Right atrium auricular region (tissue), 2 donors: ENCODE data around the gene NXNL1. TPM values are rescaled to one million over a fixed set of nuclear protein-coding genes. Genes with fewer than 3 reads are reported as not detected.

Source experiments
- DNase-seq: peaks from one replicate; pipeline ENCODE4 v3.0.0-alpha.2; 2019; ENCODE audit warnings: low spot score
- H3K27ac ChIP-seq, 2 donors: fragments of 200-600 bp; sonication (generic); 1 replicate in 1 of 2; 2 replicates in 1 of 2; pipeline ENCODE4 v1.5.1; 2016 to 2019
- H3K27me3 ChIP-seq, 2 donors: fragments of 200-600 bp; sonication (generic); one replicate each; pipeline versions ENCODE4 v1.5.1 to v1.6.0; 2017 to 2019
- H3K36me3 ChIP-seq: fragments of 200-600 bp; sonication (generic); one replicate; pipeline ENCODE4 v1.5.1; 2016
- H3K4me1 ChIP-seq, 2 donors: fragments of 200-600 bp; sonication (generic); one replicate each; pipeline versions ENCODE4 v1.5.1 to v1.6.0; 2017 to 2019
- H3K4me3 ChIP-seq, 2 donors: fragments of 200-600 bp; sonication (generic); 1 replicate in 1 of 2; 2 replicates in 1 of 2; pipeline ENCODE4 v1.5.1; 2017 to 2019; ENCODE audit warnings: mild to moderate bottlenecking in 1 of 2, moderate library complexity in 1 of 2
- H3K9me3 ChIP-seq, 2 donors: fragments of 200-600 bp; sonication (generic); one replicate each; pipeline ENCODE4 v1.5.1; 2019
- CTCF ChIP-seq, 2 donors: fragments of 200-600 bp; sonication (generic); IDR thresholded peaks; one replicate each; pipeline ENCODE4 v1.5.1; 2019; ENCODE audit warnings: antibody characterized with exemption in 2 of 2
- total RNA-seq, 2 donors: library from RNA; depleted of rRNA; stranded (reverse); fragments of >200 nt; gene quantifications; one replicate each; pipeline ENCODE4 v1.1.0, GENCODE V29; 2016

The NXNL1 gene
- total RNA-seq, 2 donors from 2014 or later = not detected

GRCh38 chr19:17448131-17448967 lies 12.4 kb downstream of the NXNL1 start, which contains the start of gene TMEM221:
Gene TMEM221, minus strand, starts transcription at chr19:17448668. Its CDS starts 206 bp downstream, at chr19:17448462.
- Histone ChIP-seq H3K4me3 (peak within 1 kb of the TSS; percentile 33 to 59), H3K27ac (no peak within 1 kb of the TSS), H3K36me3 (no peaks in the 10 kb centered on the region)

GRCh38 chr19:17447704-17448130 lies 13.0 kb downstream of the NXNL1 start:
- Histone ChIP-seq H3K4me1 (peaks cover 0 to 10% of the 10 kb centered on the region in 2 donors), H3K27ac (no peak overlapping the region), H3K9me3 (no peaks in the 10 kb centered on the region), H3K4me3 (peak overlapping the region in 1 of 2 donors; percentile 59), H3K36me3 (no peaks in the 10 kb centered on the region), H3K27me3 (no peaks in the 10 kb centered on the region)
- no peak for TF ChIP-seq CTCF (IDR thresholded peaks at IDR 0.05)
- no peak for DNase-seq

More at GRCh38 chr19:17448131-17448967, 12.4 kb downstream of the NXNL1 start, which contains the start of gene TMEM221:
- Histone ChIP-seq H3K27me3 (no peaks in the 10 kb centered on the region), H3K9me3 (no peaks in the 10 kb centered on the region), H3K4me1 (peaks cover 0 to 10% of the 10 kb centered on the region in 2 donors)
- DNase-seq = peak; percentile 66
- TF ChIP-seq CTCF (IDR thresholded peaks at IDR 0.05) = peak; percentile 46 to 68

GRCh38 chr19:17445526-17446165 lies 15.1 kb downstream of the NXNL1 start:
- peaks cover 0 to 10% of the 10 kb centered on the region in 2 donors for H3K4me1 ChIP-seq
- no peaks in the 10 kb centered on the region for H3K36me3 ChIP-seq
- DNase-seq = no peak
- H3K27ac ChIP-seq = no peak overlapping the region
- H3K4me3 ChIP-seq = no peak overlapping the region
- no peak for TF ChIP-seq CTCF (IDR thresholded peaks at IDR 0.05)
- no peaks in the 10 kb centered on the region for H3K9me3 ChIP-seq
- no peaks in the 10 kb centered on the region for H3K27me3 ChIP-seq

- DNase-seq = no peak
These were observed 19.3 kb downstream of the NXNL1 start for GRCh38 chr19:17441241-17442021.

More at GRCh38 chr19:17441241-17442021, 19.3 kb downstream of the NXNL1 start:
- no peak overlapping the region for H3K4me3 ChIP-seq
- peak; percentile 34 to 45 for TF ChIP-seq CTCF (IDR thresholded peaks at IDR 0.05)
- no peak overlapping the region for H3K27ac ChIP-seq
- no peaks in the 10 kb centered on the region for H3K36me3 ChIP-seq
- H3K4me1 ChIP-seq = no peaks in the 10 kb centered on the region
- H3K9me3 ChIP-seq = no peaks in the 10 kb centered on the region
- no peaks in the 10 kb centered on the region for H3K27me3 ChIP-seq
